Choroid plexus epithelial cell (primary cell): Measurements from ENCODE around the gene ANAPC16.

ENCODE experiments used
- DNase-seq: peaks from one replicate; pipeline ENCODE4 v3.0.0-alpha.2; 2010; ENCODE audit warnings: low read depth
- H3K4me3 ChIP-seq: 2 replicates; pipeline ENCODE4 v1.5.1; 2011; ENCODE audit warnings: low read depth, mild to moderate bottlenecking, control low read depth, low read length, moderate library complexity
- TF ChIP-seq, protein P1 (sequence below): conservative IDR thresholded peaks from 2 replicates; pipeline ENCODE4 v1.5.1; 2011; ENCODE audit warnings: low read depth, mild to moderate bottlenecking, control low read depth, inconsistent platforms, low read length, moderate library complexity

The ANAPC16 gene

DNA sequence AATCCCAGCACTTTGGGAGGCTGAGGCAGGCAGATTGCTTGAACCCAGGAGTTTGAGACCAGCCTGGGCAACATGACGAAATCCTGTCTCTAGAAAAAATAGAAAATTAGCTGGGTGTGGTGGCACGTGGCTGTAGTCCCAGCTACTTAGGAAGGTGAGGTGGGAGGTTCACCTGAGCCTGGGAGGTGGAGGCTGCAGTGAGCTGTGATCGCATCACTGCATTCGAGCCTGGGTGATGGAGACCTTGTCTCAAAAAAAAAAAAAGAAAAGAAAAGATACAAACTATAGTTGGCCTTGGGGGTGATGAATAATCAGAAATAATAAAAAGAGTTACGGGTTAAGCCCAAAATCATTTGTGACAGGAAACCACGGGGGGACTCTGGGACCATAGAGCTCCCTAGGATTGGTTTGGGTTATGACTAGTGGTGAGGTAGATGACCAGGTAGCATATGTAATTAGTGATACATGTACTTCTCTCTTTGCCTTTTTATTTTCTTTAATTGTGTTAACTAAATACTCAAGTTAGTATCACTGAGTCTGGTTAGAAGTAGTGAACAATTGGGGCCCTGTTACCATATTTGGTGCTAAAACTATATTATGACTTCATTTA is 10.7 kb downstream of the ANAPC16 start:
- no peak overlapping the region for H3K4me3 ChIP-seq
- TF ChIP-seq, protein P1, sequence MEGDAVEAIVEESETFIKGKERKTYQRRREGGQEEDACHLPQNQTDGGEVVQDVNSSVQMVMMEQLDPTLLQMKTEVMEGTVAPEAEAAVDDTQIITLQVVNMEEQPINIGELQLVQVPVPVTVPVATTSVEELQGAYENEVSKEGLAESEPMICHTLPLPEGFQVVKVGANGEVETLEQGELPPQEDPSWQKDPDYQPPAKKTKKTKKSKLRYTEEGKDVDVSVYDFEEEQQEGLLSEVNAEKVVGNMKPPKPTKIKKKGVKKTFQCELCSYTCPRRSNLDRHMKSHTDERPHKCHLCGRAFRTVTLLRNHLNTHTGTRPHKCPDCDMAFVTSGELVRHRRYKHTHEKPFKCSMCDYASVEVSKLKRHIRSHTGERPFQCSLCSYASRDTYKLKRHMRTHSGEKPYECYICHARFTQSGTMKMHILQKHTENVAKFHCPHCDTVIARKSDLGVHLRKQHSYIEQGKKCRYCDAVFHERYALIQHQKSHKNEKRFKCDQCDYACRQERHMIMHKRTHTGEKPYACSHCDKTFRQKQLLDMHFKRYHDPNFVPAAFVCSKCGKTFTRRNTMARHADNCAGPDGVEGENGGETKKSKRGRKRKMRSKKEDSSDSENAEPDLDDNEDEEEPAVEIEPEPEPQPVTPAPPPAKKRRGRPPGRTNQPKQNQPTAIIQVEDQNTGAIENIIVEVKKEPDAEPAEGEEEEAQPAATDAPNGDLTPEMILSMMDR = no peak
- DNase-seq = no peak

DNA sequence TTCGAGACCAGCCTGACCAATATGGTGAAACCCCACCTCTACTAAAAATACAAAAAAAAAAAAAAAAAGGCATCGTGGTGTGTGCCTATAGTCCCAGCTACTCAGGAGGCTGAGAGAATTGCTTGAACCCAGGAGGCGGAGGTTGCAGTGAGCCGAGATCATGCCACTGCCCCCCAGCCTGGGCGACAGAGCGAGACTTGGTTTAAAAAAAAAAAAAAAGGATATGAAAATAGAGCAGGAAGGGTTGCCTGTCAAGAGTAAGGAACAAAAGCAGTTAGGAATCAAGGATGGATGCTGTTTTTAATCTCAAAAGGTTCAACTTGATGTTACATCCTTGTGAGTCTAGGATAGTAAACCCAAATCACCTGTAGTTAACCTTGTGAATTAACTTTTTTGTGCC is 12.0 kb downstream of the ANAPC16 start:
- TF ChIP-seq, protein P1 = no peak
- H3K4me3 ChIP-seq = no peak overlapping the region
- DNase-seq = no peak

DNA sequence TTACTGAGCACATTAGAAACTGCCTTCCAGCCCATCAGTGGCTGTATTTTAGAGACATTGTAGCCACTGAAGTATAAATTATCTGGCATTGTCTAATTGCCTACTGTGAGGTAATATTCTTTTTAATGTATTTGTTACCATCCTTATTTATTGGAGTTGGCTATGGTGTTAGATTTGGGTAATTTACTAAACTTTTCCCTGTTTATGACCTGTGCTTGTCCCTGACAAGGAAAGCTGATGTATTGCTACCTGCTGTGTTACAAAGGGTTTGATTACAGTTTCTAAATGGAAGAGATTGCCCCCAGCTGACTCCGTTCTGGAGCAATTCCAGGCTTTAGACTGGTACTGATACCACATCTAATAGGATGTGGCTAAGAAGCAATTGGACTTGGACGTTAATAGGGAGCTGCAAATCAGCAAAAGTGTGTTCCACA is 12.5 kb downstream of the ANAPC16 start:
- TF ChIP-seq, protein P1 = no peak
- no peak for DNase-seq
- no peak overlapping the region for H3K4me3 ChIP-seq

DNA sequence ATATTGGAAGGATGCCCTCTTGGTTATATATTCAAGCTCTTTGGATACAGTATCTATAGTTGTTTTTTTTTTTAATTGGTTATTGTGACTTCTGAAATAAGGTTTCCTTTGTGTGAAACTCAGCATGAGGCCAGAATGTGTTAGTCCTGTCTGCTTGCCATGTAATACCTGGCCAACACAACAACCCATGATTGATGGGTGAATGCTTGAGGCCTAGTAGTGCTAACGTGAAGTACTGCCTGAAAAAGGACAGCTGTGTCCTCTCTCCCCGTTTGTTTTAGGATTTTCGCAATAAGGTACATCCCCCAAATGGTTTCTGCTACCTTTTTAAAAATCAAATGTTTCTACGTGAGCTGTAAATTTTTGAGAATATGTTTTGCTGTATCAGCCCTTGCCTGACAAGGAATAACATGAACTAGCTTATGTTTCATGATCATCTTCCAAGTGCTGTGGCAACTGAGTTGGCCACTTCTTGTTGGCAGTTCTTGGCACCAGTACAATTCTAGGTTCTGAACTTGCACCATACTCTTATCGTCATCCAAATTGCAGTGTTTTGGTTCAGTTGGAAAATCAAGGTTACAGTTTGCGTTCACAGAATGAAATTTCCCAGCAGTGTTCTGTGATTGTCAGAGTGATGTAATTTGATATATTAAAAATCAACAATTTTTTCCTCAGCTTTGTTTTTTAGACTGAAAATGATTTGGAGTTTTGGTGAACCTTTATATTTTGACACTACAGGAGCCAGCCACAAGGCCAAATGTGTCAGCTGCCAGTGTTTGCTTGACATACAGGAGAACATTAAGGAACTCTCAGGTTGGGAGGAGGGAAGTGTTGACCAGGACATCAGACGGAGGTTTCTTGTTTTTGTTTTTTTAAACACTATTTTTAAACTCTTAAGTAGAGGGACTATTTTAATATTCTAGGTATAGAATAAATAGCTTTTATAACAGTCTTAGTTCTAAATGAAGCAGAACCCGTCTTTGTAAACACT is 13.7 kb downstream of the ANAPC16 start:
- DNase-seq = peak; percentile 87
- TF ChIP-seq, protein P1 = no peak
- no peak overlapping the region for H3K4me3 ChIP-seq

DNA sequence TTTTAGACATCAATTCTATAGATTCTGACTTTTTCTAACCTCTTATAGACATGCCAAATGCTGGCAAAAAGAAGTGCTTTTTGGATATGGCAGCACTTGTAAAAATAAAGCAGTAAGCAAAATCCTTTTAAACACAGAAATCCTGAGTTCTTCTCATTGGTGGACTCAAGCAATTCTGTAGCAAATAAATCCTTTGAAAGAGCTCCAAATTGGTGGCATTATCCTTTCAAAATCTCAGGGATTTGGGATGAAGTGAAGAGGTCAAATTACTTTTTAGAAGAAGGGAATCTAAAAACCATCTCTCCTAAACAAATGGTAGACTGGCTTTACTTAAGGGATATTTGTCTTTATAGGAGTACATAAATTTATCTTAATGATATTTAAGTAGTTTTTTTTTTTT is 17.8 kb downstream of the ANAPC16 start:
- TF ChIP-seq, protein P1 = no peak
- no peak overlapping the region for H3K4me3 ChIP-seq
- no peak for DNase-seq

DNA sequence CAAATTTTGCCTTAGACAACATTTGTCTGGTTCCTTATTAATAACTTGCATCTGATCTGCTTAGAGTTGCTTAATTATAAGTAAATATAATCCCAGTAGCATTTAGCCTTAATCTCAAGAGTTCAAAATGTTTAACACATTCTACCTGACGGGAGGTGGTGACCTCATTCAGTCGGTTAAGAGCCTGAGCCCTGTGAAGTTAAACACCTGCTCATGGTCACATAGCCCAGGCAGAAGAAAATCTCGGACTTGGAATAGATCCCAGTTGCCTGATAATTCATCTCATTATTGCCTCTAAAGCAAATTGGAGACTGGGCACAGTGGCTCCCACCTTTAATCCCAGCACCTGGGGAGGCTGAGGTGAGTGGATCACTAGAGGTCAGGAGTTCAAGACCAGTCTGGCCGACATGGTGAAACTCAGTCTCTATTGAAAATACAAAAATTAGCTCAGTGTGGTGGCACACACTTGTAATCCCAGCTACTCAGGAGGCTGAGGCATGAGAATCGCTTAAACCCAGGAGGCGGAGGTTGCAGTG is 18.8 kb downstream of the ANAPC16 start:
- no peak for DNase-seq
- no peak overlapping the region for H3K4me3 ChIP-seq
- TF ChIP-seq, protein P1 = no peak
